Uterus (tissue), 2 donors: ENCODE measurements around the gene TMEM72.

Experiments
- CTCF ChIP-seq, 4 experiments: fragments of 200-600 bp in 2 of 4; fragments of 450-650 bp in 2 of 4; sonication (generic) in 2 of 4; IDR thresholded peaks; one replicate each; pipeline ENCODE4 v1.5.1; 2016 to 2019; ENCODE audit warnings: antibody characterized with exemption in 4 of 4, mild to moderate bottlenecking in 2 of 4, moderate library complexity in 1 of 4
- POLR2A ChIP-seq, 2 donors: fragments of 450-650 bp; IDR thresholded peaks; one replicate each; pipeline ENCODE4 v1.6.1; 2016; ENCODE audit warnings: antibody characterized with exemption in 2 of 2, mild to moderate bottlenecking in 1 of 2, moderate library complexity in 1 of 2

DNA sequence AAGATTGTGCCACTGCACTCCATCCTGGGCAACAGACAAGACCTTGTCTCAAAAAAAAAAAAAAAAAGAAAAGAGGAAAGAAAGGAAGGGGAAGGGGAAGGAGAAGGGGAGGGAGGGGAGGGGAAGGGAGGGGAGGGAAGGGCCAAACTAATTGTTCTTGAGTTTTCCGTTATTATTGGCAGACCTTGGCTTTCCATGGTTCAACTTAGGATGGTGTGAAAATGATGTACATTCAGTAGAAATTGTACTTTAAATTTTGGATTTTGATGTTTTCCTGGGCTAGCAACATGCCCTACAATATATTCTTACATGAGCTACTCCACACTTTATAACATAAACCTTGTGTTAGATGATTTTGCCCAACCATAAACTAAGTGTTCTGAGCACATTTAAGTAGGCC lies 1.2 kb upstream of the TMEM72 start:
- no peak for TF ChIP-seq POLR2A (IDR thresholded peaks at IDR 0.05)
- TF ChIP-seq CTCF (IDR thresholded peaks at IDR 0.05), result no peak
